ENCODE data around the gene CDCP1. TPM values are rescaled to one million over a fixed set of nuclear protein-coding genes. Genes with fewer than 3 reads are reported as not detected.
A peak's percentile ranks its signal among the peaks of the same experiment; 100 is the strongest.
"Not testable (repeated sequence)": the region's sequence is repeated elsewhere in the genome, so short reads cannot be mapped to it uniquely, and the experiment has no call there.

Gene CDCP1
- total RNA-seq, 1 donor: 7.6 TPM

DNA sequence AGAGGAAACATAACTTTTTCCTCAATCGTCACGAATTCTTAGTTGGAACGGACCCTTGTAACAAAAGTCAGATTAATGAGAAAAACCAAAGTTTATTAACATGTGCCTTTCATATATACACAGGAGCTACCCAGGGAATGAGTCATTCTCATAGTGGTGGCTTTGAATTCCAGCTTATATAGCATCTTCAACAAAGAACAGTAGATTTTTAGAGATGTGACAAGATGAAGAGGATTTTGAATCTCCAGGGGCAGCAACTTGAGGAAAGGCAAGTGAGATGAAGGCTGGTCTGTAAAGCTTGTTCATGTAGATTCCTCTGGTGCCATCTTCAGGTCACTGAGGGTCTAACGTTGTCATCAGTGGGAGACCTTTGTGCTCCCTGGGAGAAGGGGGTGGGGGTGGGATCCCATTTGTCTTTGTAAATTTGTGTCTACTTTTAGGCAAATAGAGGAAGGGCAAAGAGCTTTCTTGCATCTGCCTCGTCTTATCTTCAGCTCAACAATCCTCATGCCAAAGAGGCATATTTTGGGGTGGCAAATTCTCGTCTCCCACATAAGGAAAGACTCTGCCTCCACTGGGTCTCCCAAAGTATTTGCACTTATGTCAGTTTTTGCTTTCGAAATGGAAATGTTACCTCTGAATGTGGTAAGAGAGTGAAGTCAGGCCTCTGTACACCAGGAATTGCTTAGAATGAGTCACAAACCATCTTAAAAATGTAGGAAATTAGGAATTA is 90.6 kb downstream of the CDCP1 start:
- H3K4me1 ChIP-seq (ENCODE audit: insufficient read depth, low read length): peaks cover 41% of the 10 kb centered on the region
- TF ChIP-seq, protein P1, sequence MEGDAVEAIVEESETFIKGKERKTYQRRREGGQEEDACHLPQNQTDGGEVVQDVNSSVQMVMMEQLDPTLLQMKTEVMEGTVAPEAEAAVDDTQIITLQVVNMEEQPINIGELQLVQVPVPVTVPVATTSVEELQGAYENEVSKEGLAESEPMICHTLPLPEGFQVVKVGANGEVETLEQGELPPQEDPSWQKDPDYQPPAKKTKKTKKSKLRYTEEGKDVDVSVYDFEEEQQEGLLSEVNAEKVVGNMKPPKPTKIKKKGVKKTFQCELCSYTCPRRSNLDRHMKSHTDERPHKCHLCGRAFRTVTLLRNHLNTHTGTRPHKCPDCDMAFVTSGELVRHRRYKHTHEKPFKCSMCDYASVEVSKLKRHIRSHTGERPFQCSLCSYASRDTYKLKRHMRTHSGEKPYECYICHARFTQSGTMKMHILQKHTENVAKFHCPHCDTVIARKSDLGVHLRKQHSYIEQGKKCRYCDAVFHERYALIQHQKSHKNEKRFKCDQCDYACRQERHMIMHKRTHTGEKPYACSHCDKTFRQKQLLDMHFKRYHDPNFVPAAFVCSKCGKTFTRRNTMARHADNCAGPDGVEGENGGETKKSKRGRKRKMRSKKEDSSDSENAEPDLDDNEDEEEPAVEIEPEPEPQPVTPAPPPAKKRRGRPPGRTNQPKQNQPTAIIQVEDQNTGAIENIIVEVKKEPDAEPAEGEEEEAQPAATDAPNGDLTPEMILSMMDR (IDR thresholded peaks at IDR 0.05; ENCODE audit: extremely low read depth, low read depth, low read length): peak; percentile 20

DNA sequence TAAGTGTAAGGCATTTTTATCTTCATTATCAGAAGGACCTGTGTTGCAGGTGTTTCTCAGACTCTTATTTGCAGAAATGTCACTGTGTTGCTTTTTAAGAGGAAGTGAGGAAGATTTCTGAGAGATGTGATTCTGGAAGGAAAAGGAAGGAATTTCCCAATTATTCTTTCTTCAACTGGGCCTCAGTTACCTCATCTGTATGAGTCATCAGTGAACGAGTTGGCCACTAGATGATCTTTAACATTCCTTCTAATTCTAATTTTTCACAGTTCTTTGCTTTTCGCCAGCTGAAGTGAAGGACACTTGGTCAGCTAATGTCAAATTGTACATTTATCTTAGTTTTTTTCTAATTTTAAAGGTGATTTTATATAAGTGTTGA is 91.2 kb downstream of the CDCP1 start:
- peaks cover 39% of the 10 kb centered on the region for H3K4me1 ChIP-seq (ENCODE audit: insufficient read depth, low read length)
- no peak overlapping the region for H3K4me3 ChIP-seq (ENCODE audit: insufficient read depth, low read length)

More for the DNA sequence above, 90.6 kb downstream of the CDCP1 start:
- no peaks in the 10 kb centered on the region for H3K9me3 ChIP-seq (ENCODE audit: low read depth, low read length)
- H3K36me3 ChIP-seq (ENCODE audit: insufficient read depth, low read length): no peaks in the 10 kb centered on the region
- peak overlapping the region; percentile 81 for H3K27ac ChIP-seq (ENCODE audit: low read depth, low read length)
- no peaks in the 10 kb centered on the region for H3K27me3 ChIP-seq (ENCODE audit: insufficient read depth, low read length)
- no peaks in the 10 kb centered on the region for H3K79me2 ChIP-seq (ENCODE audit: insufficient read depth, low read length)
- no peak for DNase-seq (ENCODE audit: insufficient read length, low spot score, missing footprints)
- no peaks in the 10 kb centered on the region for H4K20me1 ChIP-seq (ENCODE audit: insufficient read depth, low read length)
- no peak overlapping the region for H3K4me3 ChIP-seq (ENCODE audit: insufficient read depth, low read length)
- H3K4me2 ChIP-seq (ENCODE audit: insufficient read depth, low read length): peak overlapping the region; percentile 8
- no peak overlapping the region for H2AFZ ChIP-seq (ENCODE audit: low read length)

DNA sequence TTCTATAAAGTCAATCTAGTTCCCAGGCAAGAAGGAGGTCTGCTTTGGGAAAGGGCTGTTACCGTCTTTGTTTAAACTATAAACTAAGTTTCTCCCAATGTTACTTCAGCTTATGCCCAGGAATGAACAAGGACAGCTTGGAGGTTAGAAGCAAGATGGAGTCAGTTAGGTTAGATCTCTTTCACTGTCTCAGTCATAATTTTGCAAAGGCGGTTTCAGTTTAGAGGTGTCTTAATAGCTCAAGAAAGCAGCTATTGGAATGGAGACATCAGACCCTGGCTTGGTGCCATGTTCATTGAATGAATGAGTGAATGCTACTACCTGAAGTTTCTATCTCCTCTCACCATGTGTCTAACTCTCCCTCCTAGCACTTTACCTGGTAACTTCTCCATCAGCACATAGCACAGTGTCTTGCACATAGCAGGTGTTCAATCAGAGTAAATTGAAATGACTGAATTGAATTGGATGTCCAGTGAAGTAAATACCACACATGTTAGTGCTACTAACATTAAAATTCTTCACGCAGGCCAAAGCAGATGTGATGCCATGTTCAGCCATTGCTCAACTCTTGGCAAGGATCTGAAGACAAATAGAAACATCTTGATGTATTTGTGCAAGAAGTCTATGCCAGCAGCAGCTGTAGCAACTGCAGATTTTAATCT is 91.9 kb downstream of the CDCP1 start:
- Histone ChIP-seq H3K4me3 (ENCODE audit: insufficient read depth, low read length) (no peak overlapping the region), H3K27ac (ENCODE audit: low read depth, low read length) (peak overlapping the region; percentile 81), H3K27me3 (ENCODE audit: insufficient read depth, low read length) (no peaks in the 10 kb centered on the region)

More for the DNA sequence above, 91.2 kb downstream of the CDCP1 start:
- Histone ChIP-seq H3K36me3 (ENCODE audit: insufficient read depth, low read length) (no peaks in the 10 kb centered on the region), H2AFZ (ENCODE audit: low read length) (no peak overlapping the region), H3K27ac (ENCODE audit: low read depth, low read length) (peak overlapping the region; percentile 81), H3K9me3 (ENCODE audit: low read depth, low read length) (no peaks in the 10 kb centered on the region), H3K4me2 (ENCODE audit: insufficient read depth, low read length) (peak overlapping the region; percentile 23), H3K79me2 (ENCODE audit: insufficient read depth, low read length) (no peaks in the 10 kb centered on the region), H4K20me1 (ENCODE audit: insufficient read depth, low read length) (no peaks in the 10 kb centered on the region), H3K27me3 (ENCODE audit: insufficient read depth, low read length) (no peaks in the 10 kb centered on the region)
- no peak for DNase-seq (ENCODE audit: insufficient read length, low spot score, missing footprints)
- TF ChIP-seq, protein P1 (IDR thresholded peaks at IDR 0.05; ENCODE audit: extremely low read depth, low read depth, low read length): no peak

DNA sequence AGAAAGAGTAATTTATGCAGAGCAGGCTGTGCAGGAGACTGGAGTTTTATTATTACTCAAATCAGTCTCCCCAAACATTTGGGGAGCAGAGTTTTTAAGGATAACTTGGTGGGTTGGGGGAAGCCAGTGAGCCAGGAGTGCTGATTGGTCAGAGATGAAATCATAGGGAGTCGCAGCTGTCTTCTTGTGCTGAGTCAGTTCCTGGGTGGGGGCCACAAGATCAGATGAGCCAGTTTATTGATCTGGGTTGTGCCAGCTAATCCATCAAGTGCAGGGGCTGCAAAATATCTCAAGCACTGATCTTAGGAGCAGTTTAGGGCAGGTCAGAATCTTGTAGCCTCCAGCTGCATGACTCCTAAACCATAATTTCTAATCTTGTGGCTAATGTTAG is 92.4 kb downstream of the CDCP1 start:
- H3K79me2 ChIP-seq (ENCODE audit: insufficient read depth, low read length); H3K36me3 ChIP-seq (ENCODE audit: insufficient read depth, low read length); H3K4me2 ChIP-seq (ENCODE audit: insufficient read depth, low read length); H4K20me1 ChIP-seq (ENCODE audit: insufficient read depth, low read length); DNase-seq (ENCODE audit: insufficient read length, low spot score, missing footprints); H3K27ac ChIP-seq (ENCODE audit: low read depth, low read length); H2AFZ ChIP-seq (ENCODE audit: low read length); H3K4me3 ChIP-seq (ENCODE audit: insufficient read depth, low read length); H3K9me3 ChIP-seq (ENCODE audit: low read depth, low read length); H3K27me3 ChIP-seq (ENCODE audit: insufficient read depth, low read length): not testable (repeated sequence)
- peaks cover 33% of the 10 kb centered on the region for H3K4me1 ChIP-seq (ENCODE audit: insufficient read depth, low read length)

More for the DNA sequence above, 91.9 kb downstream of the CDCP1 start:
- DNase-seq (ENCODE audit: insufficient read length, low spot score, missing footprints): no peak
- no peaks in the 10 kb centered on the region for H3K79me2 ChIP-seq (ENCODE audit: insufficient read depth, low read length)
- peak overlapping the region; percentile 23 for H3K4me2 ChIP-seq (ENCODE audit: insufficient read depth, low read length)
- H2AFZ ChIP-seq (ENCODE audit: low read length): no peak overlapping the region
- peaks cover 37% of the 10 kb centered on the region for H3K4me1 ChIP-seq (ENCODE audit: insufficient read depth, low read length)
- no peaks in the 10 kb centered on the region for H3K36me3 ChIP-seq (ENCODE audit: insufficient read depth, low read length)
- H4K20me1 ChIP-seq (ENCODE audit: insufficient read depth, low read length): no peaks in the 10 kb centered on the region
- TF ChIP-seq, protein P1 (IDR thresholded peaks at IDR 0.05; ENCODE audit: extremely low read depth, low read depth, low read length): no peak
- no peaks in the 10 kb centered on the region for H3K9me3 ChIP-seq (ENCODE audit: low read depth, low read length)

All from osteoblast (primary cell).